ENCODE measurements around the gene HDAC7. TPM values are rescaled to one million over a fixed set of nuclear protein-coding genes. Genes with fewer than 3 reads are reported as not detected.

Gene HDAC7
- total RNA-seq, 6 experiments from 2014 or later = 104 to 120 (median 108) TPM

DNA sequence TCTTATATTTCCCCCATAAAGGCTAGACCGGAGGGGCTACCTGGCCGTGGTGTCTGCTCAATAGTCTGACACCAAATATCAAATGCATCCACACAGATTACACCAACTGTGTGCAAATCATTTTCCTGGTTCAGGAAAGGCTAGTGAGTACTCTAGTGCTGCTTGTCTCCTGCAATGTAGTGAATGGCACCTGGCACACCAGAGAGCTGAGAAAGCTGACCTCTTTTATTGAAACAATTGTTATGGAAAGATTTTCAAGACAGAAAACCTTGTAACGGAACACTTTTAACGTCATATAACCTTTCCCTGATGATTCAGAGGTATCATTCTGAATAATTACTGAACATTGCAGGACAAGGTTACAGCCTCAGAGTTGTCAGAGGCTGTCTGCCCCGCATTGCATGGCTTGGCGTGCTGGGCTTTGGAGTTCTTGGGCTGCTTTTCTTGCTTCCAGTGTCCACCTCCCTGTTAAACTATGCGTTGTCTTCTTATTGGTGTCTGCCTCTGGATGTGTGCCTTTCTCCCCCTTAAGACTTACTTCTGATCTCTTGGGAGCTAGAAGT, 40.7 kb upstream of the HDAC7 start:
- no peak overlapping the region for H3K27ac Mint-ChIP-seq
- H3K4me1 Mint-ChIP-seq (ENCODE audit: low read depth) = no peaks in the 10 kb centered on the region
- no peaks in the 10 kb centered on the region for H3K9me3 Mint-ChIP-seq
- TF ChIP-seq, protein P1, sequence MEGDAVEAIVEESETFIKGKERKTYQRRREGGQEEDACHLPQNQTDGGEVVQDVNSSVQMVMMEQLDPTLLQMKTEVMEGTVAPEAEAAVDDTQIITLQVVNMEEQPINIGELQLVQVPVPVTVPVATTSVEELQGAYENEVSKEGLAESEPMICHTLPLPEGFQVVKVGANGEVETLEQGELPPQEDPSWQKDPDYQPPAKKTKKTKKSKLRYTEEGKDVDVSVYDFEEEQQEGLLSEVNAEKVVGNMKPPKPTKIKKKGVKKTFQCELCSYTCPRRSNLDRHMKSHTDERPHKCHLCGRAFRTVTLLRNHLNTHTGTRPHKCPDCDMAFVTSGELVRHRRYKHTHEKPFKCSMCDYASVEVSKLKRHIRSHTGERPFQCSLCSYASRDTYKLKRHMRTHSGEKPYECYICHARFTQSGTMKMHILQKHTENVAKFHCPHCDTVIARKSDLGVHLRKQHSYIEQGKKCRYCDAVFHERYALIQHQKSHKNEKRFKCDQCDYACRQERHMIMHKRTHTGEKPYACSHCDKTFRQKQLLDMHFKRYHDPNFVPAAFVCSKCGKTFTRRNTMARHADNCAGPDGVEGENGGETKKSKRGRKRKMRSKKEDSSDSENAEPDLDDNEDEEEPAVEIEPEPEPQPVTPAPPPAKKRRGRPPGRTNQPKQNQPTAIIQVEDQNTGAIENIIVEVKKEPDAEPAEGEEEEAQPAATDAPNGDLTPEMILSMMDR (IDR thresholded peaks at IDR 0.05) = no peak
- no peak for DNase-seq
- no peak overlapping the region for H3K4me3 Mint-ChIP-seq
- no peaks in the 10 kb centered on the region for H3K36me3 Mint-ChIP-seq (ENCODE audit: low read depth)
- H3K27me3 Mint-ChIP-seq (ENCODE audit: insufficient read depth) = peaks cover 1% of the 10 kb centered on the region; the same call in 1 of the 2 replicates

DNA sequence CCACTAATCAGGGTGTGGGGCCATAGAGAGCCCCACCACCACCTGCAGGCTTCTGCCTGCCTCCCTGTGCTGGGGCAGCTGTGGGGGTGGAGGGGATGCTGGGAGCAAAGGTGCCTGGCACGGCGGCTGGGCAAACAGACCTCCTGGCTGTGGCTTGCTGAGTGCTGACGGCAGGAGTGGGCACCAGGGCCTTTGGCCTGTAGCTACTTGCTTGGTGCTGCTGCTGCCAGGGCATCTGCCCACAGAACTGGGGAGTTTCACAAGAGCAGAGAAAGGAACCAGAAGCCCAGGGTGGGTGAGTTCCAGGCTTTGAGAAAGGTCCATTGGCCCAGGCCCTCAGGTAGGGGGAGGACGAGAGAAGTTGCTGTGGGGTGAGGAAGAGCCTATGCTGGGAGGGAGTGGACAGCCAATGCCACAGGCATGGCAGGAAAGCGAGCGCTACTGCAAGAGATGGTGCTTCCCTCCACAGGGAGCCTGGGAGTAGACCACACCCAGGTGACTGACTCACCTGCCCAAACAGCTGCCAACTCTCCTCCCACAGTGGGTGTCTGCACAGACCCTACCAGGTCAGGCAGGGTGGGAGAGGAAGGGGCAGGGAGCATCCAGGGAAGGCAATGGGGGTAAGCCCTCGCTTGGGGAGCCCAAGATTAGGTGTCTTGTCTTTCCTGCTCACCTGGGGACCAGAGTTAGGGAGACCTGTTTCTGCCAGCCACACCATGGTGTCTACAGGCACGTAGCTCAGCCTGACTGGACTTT, 39.0 kb upstream of the HDAC7 start:
- Mint-ChIP-seq H3K9me3 (no peaks in the 10 kb centered on the region), H3K4me1 (ENCODE audit: low read depth) (no peaks in the 10 kb centered on the region), H3K4me3 (no peak overlapping the region), H3K27me3 (ENCODE audit: insufficient read depth) (peaks cover 1% of the 10 kb centered on the region; the same call in 1 of the 2 replicates), H3K27ac (no peak overlapping the region), H3K36me3 (ENCODE audit: low read depth) (no peaks in the 10 kb centered on the region)
- TF ChIP-seq, protein P1 (IDR thresholded peaks at IDR 0.05) = no peak
- no peak for DNase-seq

DNA sequence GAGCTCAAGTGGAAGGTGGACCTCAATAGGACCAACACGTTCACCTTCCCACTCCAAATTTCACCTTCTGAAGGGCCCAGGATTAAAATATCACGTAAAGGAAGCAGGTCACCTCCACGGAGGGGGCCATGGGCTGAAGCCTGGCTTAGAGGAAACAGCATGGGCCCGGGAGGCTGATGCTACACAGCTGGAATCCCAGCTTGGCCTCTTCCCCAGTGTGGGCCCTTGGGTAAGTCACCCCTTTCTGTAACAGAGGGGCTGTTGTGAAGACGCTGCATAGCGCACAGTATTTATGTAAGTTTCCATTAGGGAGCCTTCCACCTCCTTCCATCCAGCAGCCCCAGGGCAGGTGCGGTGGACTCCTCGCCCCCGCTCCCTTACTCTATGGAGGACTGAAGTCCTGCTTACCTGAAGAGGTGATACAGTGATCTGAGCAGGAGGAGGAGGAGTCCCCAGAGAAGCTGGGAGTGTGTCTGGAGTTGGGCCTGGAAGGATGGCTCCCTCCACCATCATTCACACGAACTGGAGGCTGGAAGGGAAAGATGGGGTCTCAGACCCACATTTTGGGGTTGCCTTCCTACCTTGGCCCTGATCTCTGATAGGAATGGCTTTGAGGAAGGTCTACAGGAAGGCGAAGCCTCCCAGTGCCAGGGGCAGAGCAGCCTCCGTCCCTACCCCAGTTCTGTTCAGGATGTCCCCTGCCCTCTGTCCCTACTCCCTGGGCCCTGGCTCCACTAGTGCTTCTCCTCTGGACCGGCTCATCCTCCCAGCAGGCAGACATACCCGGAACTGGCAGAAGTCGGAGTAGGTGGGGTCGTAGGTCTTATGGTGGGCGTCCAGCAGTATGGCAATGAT, 37.2 kb upstream of the HDAC7 start:
- TF ChIP-seq, protein P1 (IDR thresholded peaks at IDR 0.05) = no peak
- no peak overlapping the region for H3K4me3 Mint-ChIP-seq
- no peaks in the 10 kb centered on the region for H3K36me3 Mint-ChIP-seq (ENCODE audit: low read depth)
- H3K27me3 Mint-ChIP-seq (ENCODE audit: insufficient read depth) = no peaks in the 10 kb centered on the region
- no peaks in the 10 kb centered on the region for H3K9me3 Mint-ChIP-seq
- H3K27ac Mint-ChIP-seq = no peak overlapping the region
- no peak for DNase-seq
- no peaks in the 10 kb centered on the region for H3K4me1 Mint-ChIP-seq (ENCODE audit: low read depth)

DNA sequence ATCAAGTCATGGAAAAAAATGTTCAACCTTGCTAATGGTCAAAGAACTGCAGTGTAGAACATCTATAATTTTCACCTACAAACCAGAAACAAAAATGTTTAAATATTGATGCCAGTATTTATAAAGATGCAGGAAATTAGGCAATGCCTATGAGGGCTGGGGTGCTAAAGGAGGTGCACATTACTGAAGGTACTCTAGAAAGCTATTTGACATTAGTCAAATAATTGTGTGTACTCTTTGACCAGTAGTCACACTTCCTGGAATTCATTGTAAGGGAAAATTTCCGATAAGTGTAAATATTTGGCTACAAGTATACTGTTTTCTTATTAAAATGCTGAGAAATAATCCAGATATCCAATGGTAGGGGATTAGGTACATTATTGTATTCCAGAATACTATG, 36.4 kb upstream of the HDAC7 start:
- TF ChIP-seq, protein P1 (IDR thresholded peaks at IDR 0.05) = no peak
- no peak overlapping the region for H3K27ac Mint-ChIP-seq
- no peaks in the 10 kb centered on the region for H3K9me3 Mint-ChIP-seq
- H3K4me3 Mint-ChIP-seq = no peak overlapping the region
- H3K36me3 Mint-ChIP-seq (ENCODE audit: low read depth) = no peaks in the 10 kb centered on the region
- H3K4me1 Mint-ChIP-seq (ENCODE audit: low read depth) = peaks cover 2% of the 10 kb centered on the region; the same call in 1 of the 2 replicates
- H3K27me3 Mint-ChIP-seq (ENCODE audit: insufficient read depth) = no peaks in the 10 kb centered on the region; the same call in 1 of the 2 replicates
- no peak for DNase-seq

DNA sequence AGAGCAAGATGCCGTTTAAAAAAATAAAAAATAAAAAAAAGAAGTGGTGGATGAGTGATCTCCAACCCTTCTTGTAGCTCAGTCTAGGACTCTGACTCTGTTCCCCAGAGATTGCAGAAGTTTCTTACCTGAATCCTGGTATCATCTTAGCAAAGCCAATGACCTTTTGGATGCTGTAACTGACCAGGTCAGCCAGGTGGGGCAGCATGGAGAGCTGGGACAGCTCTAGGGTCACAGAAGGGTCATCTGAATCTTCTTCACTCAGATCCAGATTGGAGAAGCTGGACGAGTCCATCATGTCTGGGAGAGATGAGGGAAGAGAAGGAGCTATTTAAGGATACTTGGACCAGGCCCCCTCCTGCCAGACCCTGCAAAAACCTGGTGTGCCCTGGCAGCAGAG, 35.8 kb upstream of the HDAC7 start:
- no peak for DNase-seq
- H3K27ac Mint-ChIP-seq = no peak overlapping the region
- H3K9me3 Mint-ChIP-seq = no peaks in the 10 kb centered on the region
- H3K36me3 Mint-ChIP-seq (ENCODE audit: low read depth) = no peaks in the 10 kb centered on the region
- TF ChIP-seq, protein P1 (IDR thresholded peaks at IDR 0.05) = no peak
- peaks cover 7% of the 10 kb centered on the region; the same call in 1 of the 2 replicates for H3K4me1 Mint-ChIP-seq (ENCODE audit: low read depth)
- H3K27me3 Mint-ChIP-seq (ENCODE audit: insufficient read depth) = no peaks in the 10 kb centered on the region; the same call in 1 of the 2 replicates
- H3K4me3 Mint-ChIP-seq = no peak overlapping the region

Data from HFFc6 (cell line).